GM10847 (cell line): Measurements from ENCODE around the gene HIVEP3.

ENCODE experiments used
- POLR2A ChIP-seq: IDR thresholded peaks from 2 replicates; pipeline ENCODE4 v1.6.1; 2011; ENCODE audit not compliant: insufficient read length; ENCODE audit errors: extremely low read depth

The HIVEP3 gene

GRCh38 chr1:41612953-41613352 lies 305.8 kb downstream of the HIVEP3 start:
- TF ChIP-seq POLR2A = no peak

GRCh38 chr1:41611932-41612450 lies 306.7 kb downstream of the HIVEP3 start:
- no peak for TF ChIP-seq POLR2A

- no peak for TF ChIP-seq POLR2A
Observed at GRCh38 chr1:41611068-41611931, 307.4 kb downstream of the HIVEP3 start.

- no peak for TF ChIP-seq POLR2A
Observed at GRCh38 chr1:41610361-41610760, 308.4 kb downstream of the HIVEP3 start.

- TF ChIP-seq POLR2A = no peak
Observed at GRCh38 chr1:41609166-41609883, 309.4 kb downstream of the HIVEP3 start.

- no peak for TF ChIP-seq POLR2A
Observed at GRCh38 chr1:41608211-41608610, 310.5 kb downstream of the HIVEP3 start.

- TF ChIP-seq POLR2A = no peak
Observed at GRCh38 chr1:41607808-41608207, 310.9 kb downstream of the HIVEP3 start.

GRCh38 chr1:41599912-41600311 lies 318.8 kb downstream of the HIVEP3 start:
- no peak for TF ChIP-seq POLR2A

- TF ChIP-seq POLR2A = no peak
Observed at GRCh38 chr1:41598325-41598724, 320.4 kb downstream of the HIVEP3 start.

GRCh38 chr1:41592451-41593125 lies 326.1 kb downstream of the HIVEP3 start:
- TF ChIP-seq POLR2A = no peak

GRCh38 chr1:41591891-41592290 lies 326.8 kb downstream of the HIVEP3 start:
- TF ChIP-seq POLR2A = no peak

GRCh38 chr1:41590331-41590730 lies 328.4 kb downstream of the HIVEP3 start:
- no peak for TF ChIP-seq POLR2A

- TF ChIP-seq POLR2A = no peak
Observed at GRCh38 chr1:41589395-41589794, 329.3 kb downstream of the HIVEP3 start.

- TF ChIP-seq POLR2A = no peak
Observed at GRCh38 chr1:41588334-41588875, 330.3 kb downstream of the HIVEP3 start.

- no peak for TF ChIP-seq POLR2A
Observed at GRCh38 chr1:41587791-41588190, 330.9 kb downstream of the HIVEP3 start.
